ENCODE measurements around the gene ROR2. TPM values are rescaled to one million over a fixed set of nuclear protein-coding genes. Genes with fewer than 3 reads are reported as not detected.
A peak's percentile ranks its signal among the peaks of the same experiment; 100 is the strongest.

ROR2 gene
- total RNA-seq, 2 experiments from 2014 or later: 0.08 to 0.14 TPM

- Mint-ChIP-seq H3K27me3 (peaks cover 26% of the 10 kb centered on the region), H3K4me1 (no peaks in the 10 kb centered on the region), H3K4me3 (no peak overlapping the region), H3K9me3 (peaks cover 6% of the 10 kb centered on the region), H3K36me3 (peaks cover 1% of the 10 kb centered on the region), H3K27ac (no peak overlapping the region)
- DNase-seq: no peak
- POLR2A ChIA-PET: no interaction called here
- no peak for ATAC-seq (ENCODE audit: low read depth)
These were observed 13.7 kb upstream of the ROR2 start for GRCh38 chr9:91963711-91964240.

- H3K27me3 Mint-ChIP-seq: peaks cover 4% of the 10 kb centered on the region
- H3K27ac Mint-ChIP-seq: no peak overlapping the region
- no peak for ATAC-seq (ENCODE audit: low read depth)
- H3K36me3 Mint-ChIP-seq: peaks cover 1% of the 10 kb centered on the region
- no peak for DNase-seq
- H3K9me3 Mint-ChIP-seq: peaks cover 6% of the 10 kb centered on the region
- no peak overlapping the region for H3K4me3 Mint-ChIP-seq
- POLR2A ChIA-PET: no interaction called here
- H3K4me1 Mint-ChIP-seq: no peaks in the 10 kb centered on the region
These were observed 10.3 kb upstream of the ROR2 start for GRCh38 chr9:91960367-91960766.

- no peak overlapping the region for H3K27ac Mint-ChIP-seq
- POLR2A ChIA-PET: no interaction called here
These were observed 8.1 kb upstream of the ROR2 start for GRCh38 chr9:91958174-91958573.

GRCh38 chr9:91954841-91955471 is 4.9 kb upstream of the ROR2 start:
- ATAC-seq (ENCODE audit: low read depth) (no peak), DNase-seq (no peak)
- POLR2A ChIA-PET: no interaction called here
- Mint-ChIP-seq H3K27me3 (peaks cover 40% of the 10 kb centered on the region), H3K36me3 (no peaks in the 10 kb centered on the region), H3K9me3 (no peaks in the 10 kb centered on the region), H3K27ac (no peak overlapping the region), H3K4me1 (peaks cover 7% of the 10 kb centered on the region), H3K4me3 (no peak overlapping the region)

More at GRCh38 chr9:91958174-91958573, 8.1 kb upstream of the ROR2 start:
- Mint-ChIP-seq H3K4me1 (peaks cover 5% of the 10 kb centered on the region), H3K36me3 (peaks cover 1% of the 10 kb centered on the region), H3K4me3 (no peak overlapping the region), H3K27me3 (peaks cover 14% of the 10 kb centered on the region), H3K9me3 (peaks cover 6% of the 10 kb centered on the region)
- ATAC-seq (ENCODE audit: low read depth) (no peak), DNase-seq (no peak)

- no peak overlapping the region for H3K27ac Mint-ChIP-seq
- POLR2A ChIA-PET: interaction anchor here (0.5 to 0.6 kb wide), 2 partner anchors 74 to 749 kb away, joined by 3 to 9 read pairs; no protein-coding TSS in a partner anchor
- ATAC-seq (ENCODE audit: low read depth) (no peak), DNase-seq (no peak)
- no peaks in the 10 kb centered on the region for H3K36me3 Mint-ChIP-seq
- no peak overlapping the region for H3K4me3 Mint-ChIP-seq
- peaks cover 7% of the 10 kb centered on the region for H3K4me1 Mint-ChIP-seq
- peaks cover 42% of the 10 kb centered on the region for H3K27me3 Mint-ChIP-seq
- no peaks in the 10 kb centered on the region for H3K9me3 Mint-ChIP-seq
These were observed 3.7 kb upstream of the ROR2 start for GRCh38 chr9:91953718-91954117.

GRCh38 chr9:91951944-91952520 is 2.0 kb upstream of the ROR2 start:
- H3K27me3 Mint-ChIP-seq: peaks cover 55% of the 10 kb centered on the region
- ATAC-seq (ENCODE audit: low read depth) (no peak), DNase-seq (no peak)
- peaks cover 7% of the 10 kb centered on the region for H3K4me1 Mint-ChIP-seq
- POLR2A ChIA-PET: no interaction called here
- no peaks in the 10 kb centered on the region for H3K36me3 Mint-ChIP-seq
- no peak overlapping the region for H3K4me3 Mint-ChIP-seq
- H3K9me3 Mint-ChIP-seq: no peaks in the 10 kb centered on the region
- no peak overlapping the region for H3K27ac Mint-ChIP-seq

- Mint-ChIP-seq H3K27me3 (peaks cover 75% of the 10 kb centered on the region), H3K9me3 (no peaks in the 10 kb centered on the region), H3K4me3 (peak overlapping the region; percentile 47), H3K27ac (no peak overlapping the region), H3K4me1 (peaks cover 3% of the 10 kb centered on the region), H3K36me3 (no peaks in the 10 kb centered on the region)
- ATAC-seq (ENCODE audit: low read depth) (peak; percentile 12), DNase-seq (no peak)
- POLR2A ChIA-PET: interaction anchor here (1.0 to 1.7 kb wide), 3 partner anchors 52 to 176 kb away, joined by 3 to 4 read pairs (median 4); no protein-coding TSS in a partner anchor
These were observed 559 bp downstream of the ROR2 start for GRCh38 chr9:91949392-91949945.

- DNase-seq (peak; percentile 53), ATAC-seq (ENCODE audit: low read depth) (peak; percentile 55)
- Mint-ChIP-seq H3K4me1 (peaks cover 2% of the 10 kb centered on the region), H3K27me3 (peaks cover 77% of the 10 kb centered on the region), H3K4me3 (peak overlapping the region; percentile 19), H3K36me3 (no peaks in the 10 kb centered on the region), H3K27ac (no peak overlapping the region), H3K9me3 (no peaks in the 10 kb centered on the region)
- POLR2A ChIA-PET: no interaction called here
These were observed 1.2 kb downstream of the ROR2 start for GRCh38 chr9:91948597-91949391.

GRCh38 chr9:91948101-91948596 is 1.9 kb downstream of the ROR2 start:
- Mint-ChIP-seq H3K27me3 (peaks cover 78% of the 10 kb centered on the region), H3K27ac (no peak overlapping the region), H3K4me1 (peaks cover 2% of the 10 kb centered on the region), H3K36me3 (no peaks in the 10 kb centered on the region), H3K4me3 (no peak overlapping the region), H3K9me3 (no peaks in the 10 kb centered on the region)
- ATAC-seq (ENCODE audit: low read depth): no peak
- POLR2A ChIA-PET: no interaction called here
- DNase-seq: no peak

GRCh38 chr9:91946653-91947488 is 3.2 kb downstream of the ROR2 start:
- DNase-seq: no peak
- peaks cover 2% of the 10 kb centered on the region for H3K4me1 Mint-ChIP-seq
- H3K27me3 Mint-ChIP-seq: peaks cover 67% of the 10 kb centered on the region
- no peaks in the 10 kb centered on the region for H3K9me3 Mint-ChIP-seq
- no peak overlapping the region for H3K4me3 Mint-ChIP-seq
- POLR2A ChIA-PET: no interaction called here
- no peak for ATAC-seq (ENCODE audit: low read depth)
- no peaks in the 10 kb centered on the region for H3K36me3 Mint-ChIP-seq
- H3K27ac Mint-ChIP-seq: no peak overlapping the region

- peaks cover 60% of the 10 kb centered on the region for H3K27me3 Mint-ChIP-seq
- peaks cover 2% of the 10 kb centered on the region for H3K4me1 Mint-ChIP-seq
- H3K36me3 Mint-ChIP-seq: no peaks in the 10 kb centered on the region
- H3K9me3 Mint-ChIP-seq: no peaks in the 10 kb centered on the region
- no peak for ATAC-seq (ENCODE audit: low read depth)
- H3K4me3 Mint-ChIP-seq: no peak overlapping the region
- DNase-seq: no peak
- no peak overlapping the region for H3K27ac Mint-ChIP-seq
- POLR2A ChIA-PET: no interaction called here
These were observed 3.8 kb downstream of the ROR2 start for GRCh38 chr9:91946196-91946595.

- Mint-ChIP-seq H3K36me3 (no peaks in the 10 kb centered on the region), H3K27ac (no peak overlapping the region), H3K27me3 (peaks cover 56% of the 10 kb centered on the region), H3K4me3 (no peak overlapping the region), H3K4me1 (no peaks in the 10 kb centered on the region), H3K9me3 (no peaks in the 10 kb centered on the region)
- ATAC-seq (ENCODE audit: low read depth): no peak
- DNase-seq: no peak
- POLR2A ChIA-PET: no interaction called here
These were observed 4.5 kb downstream of the ROR2 start for GRCh38 chr9:91945277-91946085.

All from activated naive CD8-positive, alpha-beta T cell treated with anti-CD3 and anti-CD28 coated beads, Interleukin-2, amount 10 ng/mL, durations not matched to agents 7 days and 5 days (primary cell).